Neural progenitor cell (in vitro differentiated cells): ENCODE measurements around the gene OGFOD1.

Experiments
- EZH2 ChIP-seq: fragments of 200-600 bp; sonication (generic); IDR thresholded peaks from 2 replicates; pipeline ENCODE4 v1.6.1; 2017; ENCODE audit warnings: antibody characterized with exemption, mild to moderate bottlenecking, moderate library complexity
- EZH2phosphoT487 ChIP-seq: fragments of 200-600 bp; sonication (generic); IDR thresholded peaks from 2 replicates; pipeline ENCODE4 v1.6.1; 2017; ENCODE audit warnings: antibody characterized with exemption
- TF ChIP-seq, protein P1 (sequence below): fragments of 200-600 bp; sonication (generic); IDR thresholded peaks from 2 replicates; pipeline ENCODE4 v1.5.1; 2017; ENCODE audit warnings: antibody characterized with exemption, mild to moderate bottlenecking

GRCh38 chr16:56438038-56438437, 13.3 kb upstream of the OGFOD1 start:
- TF ChIP-seq EZH2: no peak
- TF ChIP-seq, protein P1, sequence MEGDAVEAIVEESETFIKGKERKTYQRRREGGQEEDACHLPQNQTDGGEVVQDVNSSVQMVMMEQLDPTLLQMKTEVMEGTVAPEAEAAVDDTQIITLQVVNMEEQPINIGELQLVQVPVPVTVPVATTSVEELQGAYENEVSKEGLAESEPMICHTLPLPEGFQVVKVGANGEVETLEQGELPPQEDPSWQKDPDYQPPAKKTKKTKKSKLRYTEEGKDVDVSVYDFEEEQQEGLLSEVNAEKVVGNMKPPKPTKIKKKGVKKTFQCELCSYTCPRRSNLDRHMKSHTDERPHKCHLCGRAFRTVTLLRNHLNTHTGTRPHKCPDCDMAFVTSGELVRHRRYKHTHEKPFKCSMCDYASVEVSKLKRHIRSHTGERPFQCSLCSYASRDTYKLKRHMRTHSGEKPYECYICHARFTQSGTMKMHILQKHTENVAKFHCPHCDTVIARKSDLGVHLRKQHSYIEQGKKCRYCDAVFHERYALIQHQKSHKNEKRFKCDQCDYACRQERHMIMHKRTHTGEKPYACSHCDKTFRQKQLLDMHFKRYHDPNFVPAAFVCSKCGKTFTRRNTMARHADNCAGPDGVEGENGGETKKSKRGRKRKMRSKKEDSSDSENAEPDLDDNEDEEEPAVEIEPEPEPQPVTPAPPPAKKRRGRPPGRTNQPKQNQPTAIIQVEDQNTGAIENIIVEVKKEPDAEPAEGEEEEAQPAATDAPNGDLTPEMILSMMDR: no peak
- TF ChIP-seq EZH2phosphoT487: no peak
